GM21367 (cell line): ENCODE measurements around the gene HIRA.
"Not testable (repeated sequence)": the region's sequence is repeated elsewhere in the genome, so short reads cannot be mapped to it uniquely, and the experiment has no call there.

Experiments
- ATAC-seq: cut with Tn5 transposase; IDR thresholded peaks from one replicate; pipeline ENCODE4 v1.9.1; 2021; ENCODE audit not compliant: unreplicated experiment

The HIRA gene

DNA sequence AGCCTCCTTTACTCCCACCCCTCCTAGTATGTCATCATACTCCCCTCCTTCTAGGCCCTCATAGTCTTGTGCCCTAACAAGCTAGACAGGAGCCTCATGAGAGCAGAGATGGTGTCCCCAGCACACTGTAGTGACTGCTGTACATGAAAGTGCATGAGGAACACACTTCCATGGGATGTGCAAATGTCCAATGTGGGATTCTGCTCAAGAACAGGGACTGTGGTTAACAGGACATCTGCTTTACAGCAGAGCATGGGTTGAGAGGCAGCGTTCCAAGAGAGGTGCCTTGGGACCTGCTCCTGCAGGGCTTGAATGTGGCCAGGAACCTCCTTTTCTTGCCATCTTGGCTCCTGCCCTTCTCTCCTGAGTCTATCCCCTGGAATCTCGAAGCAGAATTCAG, 45.3 kb downstream of the HIRA start:
- ATAC-seq = no peak

DNA sequence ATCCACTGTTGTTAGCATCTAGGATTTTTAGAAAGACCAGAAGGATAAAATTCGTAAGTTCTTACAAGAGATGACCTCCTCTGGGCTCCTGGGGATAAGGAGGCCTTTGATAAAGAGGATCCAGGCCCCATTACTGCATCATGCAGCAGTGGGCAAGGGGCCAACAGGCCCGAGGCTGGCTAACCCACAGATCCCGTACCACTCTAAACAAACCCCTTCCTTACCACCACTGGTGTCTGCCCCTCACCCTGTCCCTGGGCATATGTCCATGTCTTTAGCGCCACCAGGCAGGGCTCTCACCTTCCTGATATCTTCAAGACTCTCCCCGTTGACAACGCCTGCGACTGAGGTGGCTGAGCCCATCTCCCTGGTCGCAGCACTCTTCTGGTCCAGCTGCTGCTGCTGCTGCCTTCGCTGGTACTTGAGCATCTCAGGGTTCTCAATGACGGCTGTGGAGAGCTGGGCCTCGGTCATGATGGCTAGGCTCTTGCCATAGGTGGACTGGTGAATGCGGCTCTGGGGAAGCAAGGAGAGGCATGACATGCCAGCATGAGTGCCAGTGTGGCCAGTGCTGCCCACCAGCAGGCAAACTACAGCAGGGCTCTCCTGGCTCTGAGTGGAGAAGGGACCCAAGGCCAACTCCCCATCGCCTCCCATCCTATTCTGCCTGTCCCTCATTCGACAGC, 46.2 kb downstream of the HIRA start:
- ATAC-seq = no peak

DNA sequence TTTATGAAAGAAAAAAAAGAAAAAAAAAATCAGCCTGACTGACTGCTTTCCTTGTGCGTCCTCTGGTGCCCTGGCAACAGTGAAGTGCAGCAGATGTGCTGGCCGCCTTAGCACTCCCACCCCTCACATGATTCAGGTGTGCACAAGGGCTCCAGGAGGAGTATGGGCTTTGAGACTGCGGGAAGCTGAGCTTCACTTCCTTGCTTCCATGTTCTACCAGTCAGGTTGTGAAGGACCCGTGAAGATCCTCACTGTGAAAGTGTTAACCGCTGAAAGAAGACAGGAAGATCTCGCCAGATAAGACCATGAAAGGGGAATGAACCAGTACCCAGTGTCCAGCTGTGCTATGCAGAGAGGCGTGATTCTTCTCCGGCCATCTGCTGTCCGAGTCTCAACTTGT, 48.2 kb downstream of the HIRA start:
- ATAC-seq = no peak

DNA sequence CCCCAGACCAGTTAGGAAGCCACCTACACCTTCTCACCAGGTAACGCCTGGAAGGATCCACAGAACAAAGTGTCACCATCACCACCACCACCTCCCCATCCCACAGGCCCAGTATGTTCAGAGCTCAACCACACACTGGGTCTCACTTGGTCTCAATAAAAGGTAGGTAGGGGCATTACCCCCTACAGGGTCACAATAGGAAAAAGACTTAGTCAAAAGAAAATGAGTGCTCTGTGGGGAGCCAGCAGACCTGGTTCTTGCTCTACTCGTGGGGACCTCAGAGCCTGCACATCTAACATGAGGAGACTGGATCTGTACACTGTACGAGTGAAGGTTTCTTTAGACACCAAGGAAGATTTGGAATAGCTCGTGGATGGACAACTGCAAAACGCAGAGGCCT, 49.3 kb downstream of the HIRA start:
- ATAC-seq = no peak

DNA sequence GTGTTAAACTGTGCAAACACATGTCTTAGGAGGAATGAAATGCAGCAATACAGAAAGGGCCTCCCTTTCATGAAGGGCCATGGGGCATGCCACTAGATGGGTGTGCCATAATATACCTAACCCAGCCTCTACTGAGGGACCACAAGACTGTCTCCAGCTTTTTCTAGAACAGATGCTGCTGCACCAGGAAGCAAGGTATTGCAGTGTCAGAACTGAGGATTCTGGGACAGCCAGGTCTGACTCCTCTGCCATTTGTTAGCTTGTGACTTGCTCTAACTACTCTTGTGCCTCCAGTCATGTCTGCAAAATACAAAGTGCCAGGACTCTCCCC, 53.2 kb downstream of the HIRA start:
- ATAC-seq = no peak

DNA sequence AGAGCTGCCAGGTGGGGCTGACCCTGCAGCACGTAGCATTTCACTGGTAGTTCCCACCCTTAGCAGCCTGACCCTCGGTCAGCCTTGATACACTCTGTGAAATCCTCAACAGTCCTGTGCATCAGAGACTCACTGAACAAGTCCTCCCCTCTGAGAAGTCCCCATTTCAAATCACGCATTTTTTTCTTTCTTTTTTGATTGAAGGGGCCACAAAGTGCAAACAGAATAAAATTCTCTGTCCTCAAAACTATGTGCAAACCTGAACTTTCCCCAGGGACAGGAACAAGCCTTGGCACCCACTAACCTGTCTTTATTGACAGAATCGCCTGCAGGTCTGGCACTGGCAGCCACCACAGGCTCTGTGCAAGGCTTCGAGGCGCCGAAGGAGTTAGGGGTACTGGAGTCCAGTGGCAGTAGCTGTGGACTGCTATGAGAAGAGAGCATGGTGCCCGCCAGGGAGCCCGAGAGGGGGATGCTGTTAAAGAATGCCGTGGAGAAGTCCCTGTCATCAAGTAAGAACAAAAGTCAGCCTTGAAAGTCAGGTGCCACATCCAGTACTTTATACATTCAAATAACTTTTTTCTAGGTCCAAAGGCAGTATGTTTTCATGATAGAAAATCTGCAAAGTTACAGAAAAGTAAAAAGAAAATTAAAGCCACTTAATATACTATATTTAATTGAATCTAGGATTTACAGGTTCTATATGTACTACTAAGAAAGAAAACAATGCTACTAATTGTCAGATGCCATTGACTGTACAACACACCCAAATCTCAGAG, 53.8 kb downstream of the HIRA start:
- ATAC-seq = no peak

DNA sequence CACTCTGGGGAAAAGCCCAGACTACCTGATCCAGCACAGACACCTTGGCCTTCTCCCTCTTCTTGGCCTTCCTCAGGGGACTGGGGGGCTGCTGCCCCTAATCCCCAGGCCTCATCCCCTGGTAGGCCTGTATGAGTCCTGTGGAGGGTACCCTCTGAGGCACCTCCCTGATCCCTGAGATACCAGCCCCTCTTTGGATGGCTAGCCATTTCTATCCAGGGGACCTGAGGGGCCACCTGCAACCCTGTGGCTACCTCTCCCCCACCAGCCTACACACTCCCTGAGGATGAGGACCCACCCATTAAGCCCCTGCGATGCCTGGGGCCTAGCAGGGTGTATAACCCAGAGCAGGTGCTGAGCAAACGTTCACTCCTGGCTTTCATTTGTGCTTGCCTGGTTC, 54.6 kb downstream of the HIRA start:
- no peak for ATAC-seq

DNA sequence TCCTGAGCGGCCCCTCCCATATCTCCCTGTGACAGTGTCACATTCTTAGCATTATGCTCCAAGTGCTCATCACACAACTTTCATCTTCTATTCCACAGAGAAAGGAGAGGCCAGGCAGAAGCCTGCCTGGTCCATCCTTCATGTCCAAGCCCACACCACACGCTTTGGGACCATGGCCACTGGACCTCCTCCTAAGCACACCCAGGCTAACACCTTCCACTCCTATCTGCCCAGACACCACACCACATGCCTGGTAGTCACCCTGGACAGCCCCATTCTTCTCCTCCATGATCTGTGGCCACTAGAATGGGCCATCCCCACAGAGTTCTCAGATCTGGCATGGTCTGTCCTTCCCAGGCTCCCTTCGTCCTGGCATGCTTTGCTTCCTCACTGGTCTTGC, 55.3 kb downstream of the HIRA start:
- ATAC-seq = no peak

DNA sequence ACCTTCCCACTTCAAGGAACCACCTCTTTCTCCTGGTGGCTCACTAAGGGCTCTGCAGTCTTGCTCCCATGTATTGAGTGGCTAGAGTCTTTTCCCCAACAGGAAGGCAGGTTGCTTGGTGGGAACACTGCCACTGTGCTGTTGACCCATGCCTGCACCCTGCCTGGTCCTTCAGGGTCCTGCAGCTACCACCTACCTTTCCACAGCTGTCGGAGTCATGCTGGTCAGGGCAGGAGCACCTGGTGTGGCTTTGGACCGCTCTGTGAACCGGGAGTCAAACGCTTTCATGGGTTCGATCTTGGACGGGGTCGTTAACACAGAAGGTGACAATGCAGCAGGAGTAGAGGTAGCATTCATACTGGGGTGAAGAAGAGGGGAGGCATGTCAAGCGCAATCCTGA, 56.1 kb downstream of the HIRA start:
- ATAC-seq = no peak

DNA sequence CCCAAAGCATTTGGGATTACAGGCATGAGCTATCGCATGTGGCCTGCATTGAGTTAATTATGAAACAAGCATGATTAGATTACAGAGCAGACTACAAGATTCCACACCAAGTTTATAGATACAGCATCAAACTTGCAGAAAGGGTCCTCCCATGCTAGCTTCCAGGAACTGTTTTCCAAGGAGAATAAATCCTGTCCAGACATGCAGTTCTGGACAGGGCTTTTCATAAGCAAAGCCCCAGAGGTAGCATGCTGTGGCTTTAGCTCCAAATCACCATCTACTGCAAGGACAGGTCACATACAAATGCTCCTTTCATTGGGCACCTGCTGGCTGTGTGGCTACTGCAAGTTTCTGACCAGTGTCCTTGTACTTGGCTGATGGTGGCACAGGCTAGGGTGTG, 57.1 kb downstream of the HIRA start:
- no peak for ATAC-seq

DNA sequence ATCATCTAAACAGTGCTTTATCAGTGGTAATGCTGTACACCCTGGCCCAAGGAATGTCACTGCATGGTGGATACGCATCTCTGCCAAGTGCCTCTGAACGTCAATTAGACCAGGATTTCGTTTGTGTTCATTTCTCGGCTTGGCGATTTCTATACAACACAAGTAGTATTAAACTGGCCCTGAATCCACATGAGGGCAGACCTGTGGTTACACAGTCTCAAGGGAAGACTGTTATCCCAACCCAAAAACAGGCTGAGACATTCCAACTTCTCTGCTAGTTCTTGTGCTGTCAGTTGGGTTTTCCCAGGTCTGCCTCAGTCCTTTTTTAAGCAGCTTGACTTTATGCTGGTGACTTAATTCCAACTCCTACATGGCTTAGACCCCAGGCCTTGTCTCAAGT, 58.1 kb downstream of the HIRA start:
- ATAC-seq = no peak

DNA sequence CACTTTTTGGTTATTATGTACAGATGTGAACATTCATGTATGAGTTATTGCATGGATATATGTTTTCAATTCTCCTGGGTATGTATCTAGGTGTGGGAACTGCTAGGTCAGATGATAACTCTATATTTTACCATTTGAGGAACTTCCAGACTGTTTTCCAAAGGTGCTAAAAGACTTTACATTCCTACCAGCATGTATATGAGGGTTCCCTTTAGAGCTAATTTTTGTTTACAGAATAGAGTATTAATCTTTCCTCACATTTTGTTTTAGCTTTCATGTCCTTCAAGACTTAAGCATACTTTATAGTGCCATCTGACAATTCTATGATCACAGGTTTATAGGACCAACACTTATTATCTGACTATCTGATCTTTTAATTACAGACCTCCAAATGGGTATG, 59.6 kb downstream of the HIRA start:
- ATAC-seq = no peak

DNA sequence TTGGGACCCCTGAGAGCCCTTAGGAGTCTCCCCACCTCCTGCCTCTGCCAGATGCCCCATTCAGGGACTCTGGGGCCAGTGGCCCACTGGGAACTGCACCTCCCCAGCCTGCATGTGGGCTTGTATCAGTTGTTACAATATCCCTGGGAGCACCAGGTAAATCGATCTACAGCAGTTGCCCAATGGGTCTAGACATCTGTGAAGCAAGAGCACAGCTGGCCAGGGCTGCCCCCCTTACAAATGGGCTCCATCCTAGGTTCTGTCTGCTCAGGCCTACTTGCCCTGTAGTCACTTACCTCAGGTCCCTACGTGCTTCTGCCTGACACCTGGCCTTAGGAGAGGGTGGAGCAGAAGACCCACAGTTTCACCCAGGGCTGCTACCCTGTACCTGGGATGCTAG, 62.7 kb downstream of the HIRA start:
- no peak for ATAC-seq

DNA sequence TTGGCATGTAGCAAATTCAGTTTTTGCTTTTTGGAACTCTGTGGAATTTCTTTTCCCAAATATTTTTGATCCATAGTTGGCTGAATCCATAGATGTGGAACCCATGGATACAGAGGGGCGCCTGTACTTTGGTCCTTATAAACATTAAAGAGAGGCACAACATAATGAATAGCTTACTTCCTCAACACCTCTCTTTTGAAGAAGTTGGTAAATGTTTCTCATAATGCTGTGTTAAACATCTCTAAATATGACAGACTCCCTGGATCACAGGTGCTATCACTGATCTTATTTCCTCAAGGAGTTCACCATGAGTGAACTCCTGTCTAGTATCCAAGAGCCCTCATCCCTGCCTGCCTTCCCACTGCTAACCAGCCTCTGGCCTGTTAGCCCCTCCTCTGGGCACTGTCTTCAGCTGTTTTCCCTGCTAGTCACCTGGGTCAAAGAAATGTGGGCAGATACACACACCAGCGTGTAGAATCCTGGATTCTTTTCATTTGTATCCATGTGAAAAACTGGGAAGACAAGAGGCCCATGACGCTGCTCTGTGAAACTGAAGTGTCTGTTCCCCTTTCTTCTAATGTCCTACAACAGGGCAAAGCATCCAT, 63.7 kb downstream of the HIRA start:
- ATAC-seq = no peak

DNA sequence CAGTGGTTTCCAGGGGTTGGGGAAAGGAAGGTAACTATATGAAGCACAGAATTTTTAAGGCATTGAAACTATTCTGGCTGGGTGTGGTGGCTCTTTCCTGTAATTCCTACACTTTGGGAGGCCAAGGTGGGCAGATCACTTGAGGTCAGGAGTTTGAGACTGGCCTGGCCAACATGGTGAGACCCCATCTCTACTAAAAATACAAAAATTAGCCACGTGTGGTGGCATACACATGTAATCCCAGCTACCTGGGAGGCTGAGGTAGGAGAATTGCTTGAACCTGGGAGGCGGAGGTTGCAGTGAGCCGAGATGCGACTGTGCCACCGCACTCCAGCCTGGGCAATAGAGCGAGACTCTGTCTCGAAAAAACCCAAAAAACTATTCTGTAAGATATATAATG, 68.0 kb downstream of the HIRA start:
- not testable (repeated sequence) for ATAC-seq

DNA sequence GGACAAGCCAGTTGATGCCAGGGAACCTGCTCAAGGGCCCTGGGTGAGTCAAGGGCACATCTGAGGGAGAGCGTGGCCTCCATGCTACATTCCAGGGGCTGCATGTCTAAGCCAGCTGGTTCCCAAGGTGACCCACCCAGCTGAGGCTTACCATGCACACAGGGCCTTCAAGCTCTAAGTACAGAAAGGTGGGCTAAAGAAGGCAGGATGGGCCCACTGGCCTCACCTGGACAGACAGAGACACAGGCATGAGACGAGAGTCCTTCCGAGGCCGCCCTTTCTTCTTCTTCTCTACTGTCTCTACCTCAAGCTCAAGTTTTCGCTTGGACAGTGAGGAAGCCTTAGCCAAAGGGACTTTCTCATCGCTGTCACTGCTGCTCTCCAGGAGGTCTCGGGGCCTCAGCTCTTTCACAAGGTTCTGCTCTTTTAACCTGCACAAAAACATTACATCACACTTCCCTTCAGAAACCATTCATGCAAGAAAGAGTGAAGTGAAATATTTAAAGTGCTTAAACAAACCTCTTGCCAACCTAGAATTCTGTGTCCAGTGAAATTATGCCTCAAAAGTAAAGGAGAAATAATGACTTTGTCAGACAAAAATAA, 69.9 kb downstream of the HIRA start:
- ATAC-seq = peak; percentile 58

DNA sequence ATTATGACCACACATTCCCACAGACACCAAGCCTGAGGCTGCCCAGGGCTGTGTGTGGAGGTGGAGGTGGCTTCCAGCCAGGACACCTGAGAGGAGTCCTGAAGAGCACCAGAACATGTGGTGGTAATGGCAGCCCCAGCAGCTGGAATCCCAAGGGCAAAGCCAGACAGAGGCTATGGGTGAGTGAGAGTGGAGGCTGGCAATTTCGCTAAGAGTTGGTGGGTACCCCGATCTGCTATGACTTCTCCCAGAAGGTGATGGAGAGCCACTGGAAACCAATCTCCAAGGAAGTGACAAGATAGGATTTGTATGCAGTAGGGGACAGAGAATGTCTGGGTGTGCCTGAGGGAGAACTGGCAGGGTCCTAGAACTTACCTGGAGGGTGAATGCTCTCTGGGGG, 70.7 kb downstream of the HIRA start:
- ATAC-seq = no peak

DNA sequence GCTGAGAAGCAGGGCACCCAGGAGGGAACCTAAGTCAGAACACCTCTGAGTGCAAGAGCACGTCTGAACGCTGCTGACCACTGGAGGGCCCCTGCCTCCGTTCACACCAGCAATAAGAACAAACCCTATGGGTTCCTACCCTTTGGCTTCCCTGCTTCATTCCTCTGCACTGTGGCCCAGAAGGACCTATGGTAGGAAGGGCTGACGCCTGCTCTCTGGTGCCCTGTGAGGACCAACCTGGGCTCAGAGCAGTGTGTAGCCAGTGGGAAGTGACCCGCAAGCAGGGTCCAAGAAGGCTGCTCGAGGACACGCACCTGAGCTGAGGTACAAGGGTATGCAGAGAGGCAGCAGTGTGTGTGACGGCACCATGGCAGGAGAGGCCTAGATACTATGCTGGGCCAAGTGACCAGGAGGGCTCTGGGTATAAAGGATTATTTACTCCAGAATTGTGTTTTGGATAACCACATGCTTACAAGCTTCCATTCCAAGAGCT, 71.2 kb downstream of the HIRA start:
- ATAC-seq = no peak

DNA sequence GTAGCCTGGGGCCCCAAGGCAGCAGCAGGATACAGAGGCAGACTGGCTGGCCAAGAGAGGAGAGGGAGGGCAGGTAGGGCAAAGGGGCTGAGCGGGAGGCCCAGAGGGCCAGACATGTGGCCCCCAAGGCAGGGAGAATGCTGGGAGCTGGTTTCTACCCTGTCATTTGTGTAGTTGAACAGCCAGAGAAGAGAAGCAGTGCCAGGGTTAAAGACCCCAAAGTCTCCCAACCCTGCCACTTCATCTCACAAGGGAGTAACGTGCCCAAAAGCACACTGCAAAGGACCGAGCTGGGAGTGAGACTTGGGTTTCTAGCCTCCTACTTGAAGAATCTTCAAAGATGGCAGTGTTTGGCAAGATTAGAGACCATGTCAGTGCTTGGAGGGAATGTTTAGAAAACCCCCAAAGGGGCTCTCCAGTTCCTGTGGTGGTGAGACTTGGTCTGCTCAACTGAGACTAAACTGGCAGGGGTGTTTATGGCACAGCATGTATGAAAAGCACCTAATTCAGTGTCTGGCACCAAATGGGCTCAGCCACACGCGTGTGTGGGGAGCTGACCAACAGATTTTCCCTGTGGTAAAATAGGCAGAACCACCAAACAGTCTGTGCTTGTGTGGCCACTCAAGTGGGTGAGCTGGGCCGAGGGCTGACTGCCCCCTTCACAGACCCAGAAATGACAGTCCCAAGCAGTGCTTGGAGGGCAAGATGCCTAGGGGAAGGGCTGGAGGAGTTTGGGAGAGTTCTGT, 71.8 kb downstream of the HIRA start:
- ATAC-seq = no peak

DNA sequence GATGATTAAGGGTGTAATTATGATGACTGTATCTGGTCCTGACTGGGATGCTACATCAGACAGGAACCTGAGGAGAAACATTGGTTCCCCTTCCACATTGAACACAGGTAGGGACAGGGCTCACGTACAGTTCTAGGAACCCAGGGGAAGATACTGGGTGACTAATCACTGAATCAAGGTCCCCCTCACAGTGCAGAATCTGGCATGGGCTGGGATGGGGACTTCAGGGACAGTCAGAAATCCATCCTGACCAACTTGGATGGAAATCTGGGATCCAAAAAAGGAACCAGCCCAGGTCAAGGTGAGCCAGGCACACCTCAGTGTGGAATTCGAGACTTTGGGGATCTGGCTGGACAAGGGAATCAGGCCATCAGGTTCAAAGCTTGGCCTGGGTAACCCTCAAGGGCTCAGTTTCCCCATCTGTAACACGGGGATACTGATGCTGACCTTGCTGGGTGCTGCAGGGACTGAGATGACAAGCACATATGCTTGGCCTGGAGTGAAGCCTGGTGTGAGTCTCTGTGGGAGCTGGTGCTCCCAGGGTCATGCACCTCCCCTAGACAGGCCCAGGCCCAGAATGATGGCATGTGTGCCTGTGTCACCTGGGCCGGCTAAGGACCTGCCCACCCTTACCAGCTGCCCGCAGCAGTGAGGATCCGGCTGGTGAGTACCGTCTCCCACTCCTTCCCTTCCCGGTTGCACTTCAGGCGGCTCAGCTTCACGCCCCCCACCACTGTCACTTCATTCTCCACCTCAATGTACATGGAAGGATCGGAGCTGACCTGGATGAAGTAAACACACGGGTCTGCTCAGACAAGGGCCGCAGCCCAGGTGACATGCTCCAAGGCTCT, 72.6 kb downstream of the HIRA start:
- no peak for ATAC-seq
